ENCODE results near the gene OR51B5.
"Not testable (repeated sequence)": the region's sequence is repeated elsewhere in the genome, so short reads cannot be mapped to it uniquely, and the experiment has no call there.

Gene OR51B5

DNA sequence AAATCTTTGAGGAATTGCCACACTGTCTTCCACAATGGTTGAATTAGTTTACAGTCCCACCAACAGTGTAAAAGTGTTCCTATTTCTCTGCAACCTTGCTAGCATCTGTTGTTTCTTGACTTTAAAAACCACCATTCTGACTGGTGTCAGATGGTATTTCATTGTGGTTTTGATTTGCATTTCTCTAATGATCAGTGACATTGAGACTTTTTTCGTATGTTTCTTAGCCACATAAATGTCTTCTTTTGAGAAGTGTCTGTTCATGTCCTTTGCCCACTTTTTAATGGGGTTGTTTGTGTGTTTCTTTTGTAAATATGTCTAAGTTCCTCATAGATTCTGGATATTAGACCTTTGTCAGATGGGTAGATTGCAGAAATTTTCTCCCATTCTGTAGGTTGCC is 6.1 kb downstream of the OR51B5 start:
- intact Hi-C loops (cut with DNase I); DNase-seq: not testable (repeated sequence)

DNA sequence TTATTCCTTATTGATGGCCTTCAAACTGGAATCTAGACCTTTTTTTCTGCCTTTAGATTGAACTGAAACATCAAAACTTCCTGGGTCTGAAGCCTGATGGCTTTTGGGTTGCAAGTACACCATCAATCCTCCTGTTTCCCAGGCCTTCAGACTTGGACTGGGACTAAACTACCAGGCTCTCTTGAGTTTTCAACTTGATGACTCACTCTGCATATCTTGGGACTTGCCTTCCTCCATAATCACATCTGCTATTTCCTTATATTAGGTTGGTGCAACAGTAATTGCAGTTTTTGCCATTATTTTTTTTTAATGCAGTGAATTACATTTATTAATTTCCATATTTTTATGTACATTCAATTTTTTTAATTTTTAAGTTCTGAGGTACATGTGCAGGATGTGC is 7.0 kb downstream of the OR51B5 start:
- DNase-seq = no peak
- intact Hi-C loops (cut with DNase I) = no loop called here

DNA sequence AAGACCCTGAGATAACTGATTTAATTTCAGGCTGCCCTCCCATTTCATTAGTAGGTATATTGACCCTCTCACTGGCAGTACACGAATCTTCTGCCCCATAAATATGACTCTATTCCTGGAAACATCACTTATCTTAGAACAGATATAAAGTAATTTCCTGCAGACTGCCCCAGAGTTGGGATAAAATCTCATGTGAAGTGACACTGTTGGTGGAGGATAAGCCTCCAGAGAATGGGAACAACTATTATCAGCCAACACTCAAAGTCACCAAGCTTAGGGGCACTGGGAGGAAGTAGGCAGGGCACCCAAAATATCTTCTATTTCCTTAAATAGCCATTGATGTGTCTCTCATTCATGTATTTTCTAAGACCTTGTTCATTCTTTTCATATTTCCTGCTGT is 8.2 kb downstream of the OR51B5 start:
- no peak for DNase-seq
- intact Hi-C loops (cut with DNase I) = no loop called here

DNA sequence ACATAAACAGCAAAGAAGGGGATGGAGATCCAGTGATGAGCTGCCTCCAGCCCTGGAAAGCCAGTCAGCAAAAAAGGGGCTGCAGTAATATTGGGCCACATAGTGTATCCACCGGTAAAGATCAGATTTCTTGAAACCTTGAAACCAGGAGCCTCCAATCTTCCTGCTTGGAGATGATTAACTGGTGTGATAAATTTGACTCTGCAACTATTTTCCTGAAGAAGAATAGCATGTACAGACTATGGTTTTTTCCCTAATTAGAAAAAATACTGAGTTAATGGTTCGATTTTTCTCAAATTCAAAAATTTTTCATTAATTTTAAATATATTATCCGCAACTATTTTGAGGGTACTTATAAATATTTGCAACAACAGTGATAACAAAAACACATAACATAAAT is 19.1 kb downstream of the OR51B5 start, which contains the start of gene OR51B2:
TSS of gene OR51B2 (minus strand) at position 101 of the 400 bp plus-strand sequence. CDS start at position 101, 0 bp downstream.
- DNase-seq = no peak
- intact Hi-C loops (cut with DNase I) = no loop called here

DNA sequence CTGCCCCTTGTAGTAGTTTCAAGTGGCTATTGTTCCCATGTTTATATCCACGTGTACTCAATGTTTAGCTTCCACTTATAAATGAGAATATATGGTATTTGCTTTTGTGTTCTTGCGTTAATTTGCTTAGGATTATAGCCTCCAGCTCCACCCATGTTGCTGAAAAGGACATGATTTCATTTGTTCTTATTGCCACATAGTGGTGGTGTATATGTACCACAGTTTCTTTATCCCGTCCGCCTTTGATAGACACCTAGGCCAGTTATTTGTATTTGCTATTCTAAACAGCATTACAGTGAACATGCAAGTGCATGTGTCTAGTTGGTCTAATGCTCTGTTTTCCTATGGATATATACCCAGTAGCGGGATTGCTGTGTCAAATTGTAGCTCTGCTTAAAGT is 26.0 kb downstream of the OR51B5 start:
- DNase-seq = no peak
- intact Hi-C loops (cut with DNase I) = no loop called here

DNA sequence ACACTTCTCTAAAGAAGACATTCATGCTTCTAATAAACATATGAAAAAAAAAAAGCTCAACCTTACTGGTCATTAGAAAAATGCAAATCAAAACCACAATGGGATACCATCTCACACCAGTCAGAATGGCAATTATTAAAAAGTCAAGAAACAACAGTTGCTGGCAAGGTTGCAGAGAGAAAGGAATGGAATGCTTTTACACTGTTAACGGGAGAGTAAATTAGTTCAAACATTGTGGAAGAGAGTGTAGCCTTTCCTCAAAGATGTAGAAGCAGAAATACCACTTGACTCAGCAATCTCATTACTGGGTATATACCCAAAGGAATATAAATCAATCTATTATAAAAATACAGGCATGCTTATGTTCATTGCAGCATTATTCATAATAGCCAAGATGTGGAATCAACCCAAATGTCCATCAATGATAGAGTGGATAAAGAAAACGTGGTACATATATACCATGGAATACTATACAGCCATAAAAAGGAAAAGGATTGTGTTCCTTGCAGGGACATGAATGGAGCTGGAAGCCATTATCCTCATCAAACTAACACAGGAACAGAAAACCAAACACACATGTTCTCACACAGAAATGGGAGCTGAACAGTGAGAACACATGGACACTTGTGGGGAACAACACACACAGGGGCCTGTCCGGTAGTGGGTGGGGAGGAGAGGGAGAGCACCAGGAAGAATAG is 29.8 kb downstream of the OR51B5 start:
- DNase-seq; intact Hi-C loops (cut with DNase I): not testable (repeated sequence)

DNA sequence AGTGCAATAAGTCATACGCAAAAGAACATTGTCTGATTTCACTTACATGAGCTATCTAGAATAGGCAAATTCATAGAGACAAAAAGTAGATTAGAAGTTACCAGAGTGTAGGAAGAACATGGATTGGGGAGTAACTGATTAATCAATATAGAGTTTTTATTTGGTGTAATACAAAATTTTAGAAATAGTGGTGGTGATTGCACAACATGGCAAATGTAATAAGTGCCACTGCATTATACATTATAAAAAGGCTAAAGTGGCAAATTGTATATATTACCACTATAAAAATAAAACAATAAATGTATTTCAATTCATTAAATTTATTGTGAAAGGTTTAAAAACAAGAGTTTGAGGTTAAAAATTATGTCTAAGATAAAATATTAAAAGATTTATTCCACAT is 32.9 kb downstream of the OR51B5 start:
- intact Hi-C loops (cut with DNase I) = no loop called here
- DNase-seq = no peak

DNA sequence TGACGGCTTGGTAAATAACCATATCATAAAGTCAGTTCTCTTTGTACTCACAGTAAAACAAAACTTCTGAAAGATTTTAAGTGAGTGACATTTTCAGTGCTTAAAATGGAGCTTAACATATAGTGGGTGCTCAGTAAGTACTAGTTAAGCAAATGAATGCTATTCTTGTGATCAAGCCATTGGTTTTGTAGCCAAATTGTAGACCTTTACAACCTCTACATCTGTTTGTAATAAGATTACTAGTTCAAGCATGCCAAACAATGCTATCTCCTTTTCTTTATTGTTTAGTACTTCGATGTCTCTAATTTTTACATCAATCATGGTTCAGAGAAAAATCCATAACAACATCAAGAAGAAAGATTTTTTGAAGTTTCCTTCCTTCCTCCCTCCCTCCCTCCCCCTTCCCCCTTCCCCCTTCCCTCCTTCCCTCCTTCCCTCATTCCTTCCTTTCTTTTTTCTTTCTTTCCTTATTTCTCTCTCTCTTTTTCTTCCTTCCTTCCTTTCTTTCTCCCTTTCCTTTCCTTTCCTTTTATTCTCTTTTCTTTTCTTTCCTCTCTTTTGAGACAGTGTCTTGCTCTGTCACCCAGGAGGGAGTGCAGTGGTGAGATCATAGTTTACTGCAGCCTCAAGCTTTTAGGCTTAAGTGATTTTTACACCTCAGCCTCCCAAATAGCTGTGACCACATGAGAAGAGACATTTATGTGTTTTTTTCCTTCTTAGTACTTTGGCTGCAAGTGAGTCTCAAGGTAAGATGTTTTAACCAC is 35.9 kb downstream of the OR51B5 start:
- intact Hi-C loops (cut with DNase I) = no loop called here
- DNase-seq = no peak

DNA sequence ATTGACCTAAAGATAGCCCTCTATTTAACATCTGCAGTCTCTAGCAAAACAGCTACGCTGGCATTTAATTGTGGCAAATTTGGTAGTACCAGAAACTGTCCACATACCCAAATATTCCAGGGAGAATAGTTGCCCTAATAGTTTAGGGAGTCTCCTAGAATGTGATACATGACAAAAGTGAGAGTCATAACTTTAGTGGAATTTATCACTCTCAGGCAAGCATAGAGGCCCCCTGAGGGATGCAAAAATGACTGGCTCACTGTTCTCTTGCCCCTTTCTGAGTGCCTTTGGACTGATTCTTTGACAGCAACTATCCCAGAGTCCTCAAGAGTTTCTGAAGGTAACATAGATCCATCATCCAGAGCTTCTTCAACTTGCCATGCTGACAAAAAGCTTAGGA is 39.3 kb downstream of the OR51B5 start:
- intact Hi-C loops (cut with DNase I) = no loop called here
- no peak for DNase-seq

DNA sequence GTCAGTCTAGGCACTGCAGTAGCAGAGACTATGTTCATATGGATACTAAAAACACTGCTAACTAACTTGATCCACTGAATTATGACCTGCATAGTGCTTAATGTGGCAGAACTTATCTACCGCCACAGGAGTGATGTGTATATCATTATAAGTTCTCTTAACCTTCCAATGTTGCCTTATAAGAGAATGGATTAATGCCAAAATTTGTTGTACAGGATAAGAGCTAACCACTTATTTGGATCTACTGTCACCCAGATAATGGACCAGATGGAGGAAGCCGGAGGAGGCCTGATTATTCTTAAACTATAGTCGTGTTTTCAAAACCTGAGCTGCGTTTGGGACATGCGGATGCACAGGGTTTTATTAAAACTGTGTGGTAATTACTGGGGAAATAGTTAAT is 39.7 kb downstream of the OR51B5 start:
- intact Hi-C loops (cut with DNase I) = no loop called here
- DNase-seq = no peak

DNA sequence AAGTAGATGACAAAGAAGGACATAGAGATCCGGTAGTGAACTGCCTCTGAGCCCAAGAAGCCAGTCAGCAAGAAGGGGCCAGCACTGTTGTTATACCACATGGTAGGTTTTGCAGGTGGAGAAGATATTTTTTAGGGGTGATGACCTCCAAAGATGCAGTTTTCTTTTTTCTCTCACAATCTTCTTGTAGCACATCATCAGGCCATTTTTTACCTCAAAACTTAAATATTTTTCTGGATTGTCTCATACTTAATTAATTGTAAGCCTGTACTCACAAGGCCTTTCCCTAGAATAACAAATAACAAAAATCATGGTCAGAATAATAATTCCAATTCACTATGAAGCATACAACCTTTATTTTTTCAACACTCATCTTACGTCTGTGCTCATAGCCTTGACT is 41.5 kb downstream of the OR51B5 start, which contains the start of gene OR51B4:
TSS of gene OR51B4 (minus strand) at position 101 of the 400 bp plus-strand sequence. CDS start at position 101, 0 bp downstream.
- intact Hi-C loops (cut with DNase I) = no loop called here

DNA sequence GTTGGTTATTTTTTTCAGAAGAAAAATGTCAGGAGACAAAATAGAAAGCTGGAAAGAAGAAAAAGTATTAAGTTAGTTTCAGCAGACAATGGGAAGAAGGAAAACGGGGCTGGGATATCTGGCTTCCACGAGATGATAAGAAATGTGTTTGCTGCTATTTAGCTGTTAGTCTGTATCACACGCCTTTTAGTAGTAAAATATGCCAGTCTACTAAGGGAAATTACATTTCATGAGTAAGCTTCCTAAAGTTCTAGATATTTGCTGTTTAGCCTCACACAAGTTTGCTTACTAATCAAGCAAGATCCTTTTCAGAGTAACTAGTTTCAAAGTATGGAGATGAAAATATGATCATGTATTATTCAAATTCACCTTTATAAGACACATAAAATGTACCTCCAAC is 43.1 kb downstream of the OR51B5 start:
- no peak for DNase-seq
- intact Hi-C loops (cut with DNase I) = no loop called here

More for the DNA sequence above, 41.5 kb downstream of the OR51B5 start, which contains the start of gene OR51B4:
- DNase-seq = no peak

DNA sequence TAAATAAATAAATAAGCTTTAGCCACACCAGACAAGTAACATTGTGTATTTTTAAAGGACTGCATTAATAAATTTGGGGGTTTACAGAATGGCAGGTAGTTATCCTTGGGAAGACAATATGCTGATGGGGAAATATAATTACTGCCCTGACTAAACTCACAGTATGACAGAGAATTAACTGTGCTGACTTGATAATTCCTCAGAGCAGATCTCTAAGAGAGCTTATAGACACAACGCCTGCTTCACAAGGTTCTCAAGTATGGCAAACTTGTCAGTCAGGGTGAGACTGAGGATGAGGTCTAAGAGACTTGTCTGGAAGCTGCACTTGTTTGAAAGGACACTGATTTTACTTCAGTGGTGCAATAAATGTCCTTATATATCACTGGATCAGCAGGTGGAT is 44.9 kb downstream of the OR51B5 start:
- intact Hi-C loops (cut with DNase I) = no loop called here
- DNase-seq = no peak

DNA sequence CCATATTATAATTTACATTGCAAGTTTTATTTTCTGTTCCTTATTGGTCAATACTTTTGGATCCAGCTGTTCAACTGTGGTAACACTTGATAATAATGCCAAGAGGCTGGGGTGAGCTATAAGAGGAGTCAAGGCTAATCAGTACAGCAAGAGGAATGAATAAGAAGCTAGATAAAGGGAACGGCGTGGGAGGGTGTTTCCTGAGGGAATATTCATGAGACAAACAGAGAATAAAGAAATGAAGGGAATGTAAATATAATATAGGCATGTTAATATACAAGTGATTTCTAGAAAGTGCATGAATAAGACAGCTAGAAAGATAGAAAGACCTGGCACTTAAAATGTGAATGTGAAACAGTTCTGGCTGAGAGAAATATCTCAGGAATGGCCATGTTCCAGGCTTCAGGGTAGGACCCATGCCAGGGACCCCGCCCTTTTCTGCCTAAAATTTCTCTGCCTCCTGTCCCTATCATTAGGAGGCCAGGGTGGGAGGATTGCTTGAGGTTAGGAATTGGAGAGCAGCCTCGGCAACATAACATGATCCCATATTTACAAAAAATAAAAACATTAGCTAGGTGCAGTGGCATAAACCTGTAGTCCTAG is 45.5 kb downstream of the OR51B5 start:
- intact Hi-C loops (cut with DNase I) = no loop called here
- DNase-seq = no peak

DNA sequence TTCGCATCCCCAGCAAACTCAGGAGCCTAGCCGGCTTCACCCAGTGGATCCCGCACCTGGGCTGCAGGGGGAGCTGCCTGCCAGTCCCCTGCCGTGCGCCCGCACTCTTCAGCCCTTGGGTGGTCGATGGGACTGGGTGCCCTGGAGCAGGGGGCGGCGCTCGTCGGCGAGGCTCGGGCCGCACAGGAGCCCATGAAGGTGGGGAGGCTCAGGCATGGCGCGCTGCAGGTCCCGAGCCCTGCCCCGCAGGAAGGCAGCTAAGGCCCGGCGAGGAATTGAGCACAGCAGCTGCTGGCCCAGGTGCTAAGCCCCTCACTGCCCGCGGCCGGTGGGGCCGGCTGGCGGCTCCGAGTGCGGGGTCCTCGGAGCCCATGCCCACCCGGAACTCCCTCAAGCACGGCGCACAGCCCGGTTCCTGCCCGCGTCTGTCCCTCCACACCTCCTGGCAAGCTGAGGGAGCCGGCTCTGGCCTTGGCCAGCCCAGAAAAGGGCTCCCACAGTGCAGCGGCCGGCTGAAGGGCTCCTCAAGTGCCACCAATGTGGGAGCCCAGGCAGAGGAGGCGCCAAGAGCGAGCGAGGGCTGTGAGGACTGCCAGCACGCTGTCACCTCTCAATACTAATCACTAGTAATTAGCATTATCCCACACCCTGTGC is 48.9 kb downstream of the OR51B5 start:
- peak in 3 of 10 donors; percentile 64 to 80 (median 79) for DNase-seq
- intact Hi-C loops (cut with DNase I) = not testable (repeated sequence)

DNA sequence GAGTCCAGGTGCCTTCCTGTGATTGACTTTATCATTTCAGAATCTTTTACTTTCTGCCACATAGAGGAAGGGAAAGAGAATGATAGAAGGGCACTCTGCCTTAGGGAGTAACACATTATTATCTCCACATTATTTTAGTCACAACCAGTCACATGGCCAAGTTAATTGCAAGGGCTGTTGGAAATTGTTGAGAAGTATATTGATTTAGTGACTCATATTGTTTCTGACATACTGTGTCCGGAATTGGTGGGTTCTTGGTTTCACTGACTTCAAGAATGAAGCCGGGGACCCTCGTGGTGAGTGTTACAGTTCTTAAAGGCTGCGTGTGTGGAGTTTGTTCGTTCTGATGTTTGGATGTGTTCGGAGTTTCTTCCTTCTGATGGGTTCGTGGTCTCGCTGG is 50.3 kb downstream of the OR51B5 start:
- intact Hi-C loops (cut with DNase I) = no loop called here
- DNase-seq = no peak

Data from posterior cingulate gyrus (tissue), 11 donors.